SK-N-MC (cell line): Measurements from ENCODE around the gene SPRR4.

Experiments
- EZH2 ChIP-seq: fragments of 200-600 bp; sonication (generic); IDR thresholded peaks from one replicate; pipeline ENCODE4 v1.6.1; 2017; ENCODE audit warnings: antibody characterized with exemption
- POLR2AphosphoS5 ChIP-seq: IDR thresholded peaks from 2 replicates; pipeline ENCODE4 v1.6.1; 2012; ENCODE audit warnings: mild to moderate bottlenecking, low read depth, low read length, borderline replicate concordance

DNA sequence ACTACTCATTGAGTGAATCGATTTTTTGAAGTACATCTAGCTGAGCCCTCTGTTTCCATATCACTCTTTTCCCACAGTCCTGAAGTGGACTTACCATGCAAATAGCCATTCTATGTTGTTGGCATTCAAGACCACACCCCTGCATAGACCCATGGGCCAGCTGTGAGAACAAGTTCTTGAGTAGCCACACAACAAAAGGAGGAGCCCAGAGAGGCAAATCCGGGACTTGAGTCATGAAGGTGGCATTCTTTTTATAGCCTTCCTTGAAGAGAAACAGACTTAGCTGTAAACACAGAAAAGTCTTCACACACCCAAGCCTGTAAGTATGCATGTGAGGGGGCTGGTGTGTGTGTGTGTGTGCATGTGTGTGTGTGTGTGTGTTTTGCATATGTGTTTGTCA is 37.3 kb upstream of the SPRR4 start:
- TF ChIP-seq POLR2AphosphoS5 (no peak), EZH2 (no peak)
